ENCODE results near the gene CD300A.

DNA sequence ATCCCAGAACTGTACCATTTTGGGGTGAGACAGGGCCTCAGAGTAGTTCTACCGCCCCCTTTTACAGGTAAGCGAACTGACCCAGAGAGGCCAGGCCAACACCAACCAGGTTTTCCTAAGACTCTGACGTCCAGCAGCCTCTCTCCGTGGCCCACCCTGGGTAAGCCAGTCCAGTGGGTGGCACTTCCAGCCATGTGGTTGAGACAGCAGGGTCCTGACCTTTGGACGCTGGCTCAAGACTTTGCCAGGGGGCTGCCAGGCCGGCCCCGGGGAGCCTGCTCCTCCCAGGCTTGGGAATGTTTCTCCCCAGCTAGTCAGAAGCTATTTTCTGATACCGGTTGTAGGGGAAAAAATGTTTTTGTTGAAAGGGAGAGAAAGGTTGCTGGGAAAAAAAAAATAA lies 17.7 kb upstream of the CD300A start:
- TF ChIP-seq, protein P1, sequence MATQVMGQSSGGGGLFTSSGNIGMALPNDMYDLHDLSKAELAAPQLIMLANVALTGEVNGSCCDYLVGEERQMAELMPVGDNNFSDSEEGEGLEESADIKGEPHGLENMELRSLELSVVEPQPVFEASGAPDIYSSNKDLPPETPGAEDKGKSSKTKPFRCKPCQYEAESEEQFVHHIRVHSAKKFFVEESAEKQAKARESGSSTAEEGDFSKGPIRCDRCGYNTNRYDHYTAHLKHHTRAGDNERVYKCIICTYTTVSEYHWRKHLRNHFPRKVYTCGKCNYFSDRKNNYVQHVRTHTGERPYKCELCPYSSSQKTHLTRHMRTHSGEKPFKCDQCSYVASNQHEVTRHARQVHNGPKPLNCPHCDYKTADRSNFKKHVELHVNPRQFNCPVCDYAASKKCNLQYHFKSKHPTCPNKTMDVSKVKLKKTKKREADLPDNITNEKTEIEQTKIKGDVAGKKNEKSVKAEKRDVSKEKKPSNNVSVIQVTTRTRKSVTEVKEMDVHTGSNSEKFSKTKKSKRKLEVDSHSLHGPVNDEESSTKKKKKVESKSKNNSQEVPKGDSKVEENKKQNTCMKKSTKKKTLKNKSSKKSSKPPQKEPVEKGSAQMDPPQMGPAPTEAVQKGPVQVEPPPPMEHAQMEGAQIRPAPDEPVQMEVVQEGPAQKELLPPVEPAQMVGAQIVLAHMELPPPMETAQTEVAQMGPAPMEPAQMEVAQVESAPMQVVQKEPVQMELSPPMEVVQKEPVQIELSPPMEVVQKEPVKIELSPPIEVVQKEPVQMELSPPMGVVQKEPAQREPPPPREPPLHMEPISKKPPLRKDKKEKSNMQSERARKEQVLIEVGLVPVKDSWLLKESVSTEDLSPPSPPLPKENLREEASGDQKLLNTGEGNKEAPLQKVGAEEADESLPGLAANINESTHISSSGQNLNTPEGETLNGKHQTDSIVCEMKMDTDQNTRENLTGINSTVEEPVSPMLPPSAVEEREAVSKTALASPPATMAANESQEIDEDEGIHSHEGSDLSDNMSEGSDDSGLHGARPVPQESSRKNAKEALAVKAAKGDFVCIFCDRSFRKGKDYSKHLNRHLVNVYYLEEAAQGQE (IDR thresholded peaks at IDR 0.05) = no peak
- TF ChIP-seq CTCF (IDR thresholded peaks at IDR 0.05; ENCODE audit: low read depth, low read length, missing input control) = no peak
- TF ChIP-seq RXRA (IDR thresholded peaks at IDR 0.05) = no peak
- no peak for TF ChIP-seq MAX (IDR thresholded peaks at IDR 0.05)
- TF ChIP-seq TAF1 (conservative IDR thresholded peaks at IDR 0.05) = no peak
- no peak for TF ChIP-seq YY1 (IDR thresholded peaks at IDR 0.05)

All from liver (tissue), 3 donors.